GM13976 (cell line): ENCODE data around the gene MRAP2.
"Not testable (repeated sequence)": the region's sequence is repeated elsewhere in the genome, so short reads cannot be mapped to it uniquely, and the experiment has no call there.

Experiments used
- DNase-seq: peaks from one replicate; pipeline ENCODE4 v3.0.0; 2012; ENCODE audit warnings: low spot score
- CTCF ChIP-seq: IDR thresholded peaks from 2 replicates; pipeline ENCODE4 v1.5.1; 2012; ENCODE audit warnings: borderline replicate concordance, mild to moderate bottlenecking; ENCODE audit not compliant: insufficient read depth; ENCODE audit errors: extremely low read depth, missing control alignments, control extremely low read depth
- in situ Hi-C: fragments of 300-500 bp; cut with MboI; formaldehyde crosslinking; loops from one replicate; pipeline ENCODE4 v1.12.0; 2022; ENCODE audit warnings: low sequenced_read_pairs, mixed read lengths, inconsistent platforms; ENCODE audit not compliant: unreplicated experiment

The MRAP2 gene

GRCh38 chr6:84027340-84028181 lies 6.0 kb upstream of the MRAP2 start:
- no peak for TF ChIP-seq CTCF
- in situ Hi-C loops: no loop called here
- DNase-seq: no peak

- DNase-seq: no peak
- in situ Hi-C loops: no loop called here
- TF ChIP-seq CTCF: no peak
Measured at GRCh38 chr6:84028350-84028749, 5.2 kb upstream of the MRAP2 start.

GRCh38 chr6:84032000-84032399 lies 1.6 kb upstream of the MRAP2 start:
- DNase-seq, in situ Hi-C loops: not testable (repeated sequence)

- TF ChIP-seq CTCF: no peak
- in situ Hi-C loops: no loop called here
- no peak for DNase-seq
Measured at GRCh38 chr6:84035484-84035883, 1.9 kb downstream of the MRAP2 start.

- TF ChIP-seq CTCF: no peak
- in situ Hi-C loops: no loop called here
- no peak for DNase-seq
Measured at GRCh38 chr6:84037425-84038089, 4.0 kb downstream of the MRAP2 start.

GRCh38 chr6:84042603-84043002 lies 9.0 kb downstream of the MRAP2 start:
- in situ Hi-C loops: no loop called here
- TF ChIP-seq CTCF: no peak
- DNase-seq: no peak

GRCh38 chr6:84043555-84043954 lies 10.0 kb downstream of the MRAP2 start:
- DNase-seq: no peak
- no peak for TF ChIP-seq CTCF
- in situ Hi-C loops: no loop called here
